SK-N-SH (cell line): ENCODE measurements around the gene ANAPC16. TPM values are rescaled to one million over a fixed set of nuclear protein-coding genes. Genes with fewer than 3 reads are reported as not detected.
A peak's percentile ranks its signal among the peaks of the same experiment; 100 is the strongest.

Experiments
- CTCF ChIA-PET: fragments of 300-600, 350-600 bp; formaldehyde crosslinking; extraction: SDS; loops from one replicate; lab custom pipeline; 2021; lab: Yijun Ruan, JAX
- POLR2A ChIA-PET: fragments of 350-600 bp; sonication (Branson Sonifier 250); formaldehyde crosslinking; extraction: SDS; loops from one replicate; lab custom pipeline; 2020; ENCODE audit warnings: antibody characterized with exemption, inconsistent platforms; lab: Yijun Ruan, JAX
- DNase-seq: peaks from one replicate; pipeline ENCODE4 v3.0.0; 2012
- H2AFZ ChIP-seq: fragments of 200-600 bp; sonication (generic); 2 replicates; pipeline ENCODE4 v1.8.1; 2016; ENCODE audit warnings: antibody characterized with exemption, mild to moderate bottlenecking, low read depth
- H3F3A ChIP-seq: fragments of 200-600 bp; sonication (generic); replicated peaks from 2 replicates; pipeline ENCODE3; 2016; ENCODE audit warnings: antibody characterized with exemption, mild to moderate bottlenecking; ENCODE audit not compliant: insufficient read depth
- H3K27ac ChIP-seq, 2 experiments: fragments of 200-500 bp in 1 of 2; fragments of 200-600 bp in 1 of 2; sonication (Bioruptor generic) in 1 of 2; sonication (generic), shearing (Covaris generic) in 1 of 2; 2 replicates each; pipeline versions ENCODE4 v1.5.1 to v1.6.1; 2014 to 2016; ENCODE audit warnings: low read depth in 2 of 2, inconsistent platforms in 1 of 2, low read length in 1 of 2, mild to moderate bottlenecking in 1 of 2, mixed read lengths in 1 of 2
- H3K27me3 ChIP-seq: fragments of 200-600 bp; sonication (generic), shearing (Covaris generic); 2 replicates; pipeline ENCODE4 v1.6.1; 2016; ENCODE audit warnings: mixed run types; ENCODE audit not compliant: insufficient read depth
- H3K36me3 ChIP-seq, 2 experiments: fragments of 200-500 bp in 1 of 2; fragments of 200-600 bp in 1 of 2; sonication (Bioruptor generic) in 1 of 2; sonication (generic) in 1 of 2; replicated peaks in 1 of 2; 2 replicates each; pipeline versions ENCODE3 to v1.5.1; 2014 to 2016; ENCODE audit warnings: low read length in 1 of 2, mild to moderate bottlenecking in 1 of 2; ENCODE audit not compliant: insufficient read depth in 2 of 2, control insufficient read depth in 1 of 2
- H3K4me1 ChIP-seq, 2 experiments: fragments of 200-500 bp in 1 of 2; fragments of 200-600 bp in 1 of 2; sonication (Bioruptor generic) in 1 of 2; sonication (generic), shearing (Covaris generic) in 1 of 2; 2 replicates each; pipeline versions ENCODE4 v1.5.1 to v1.6.1; 2014 to 2016; ENCODE audit warnings: low read depth in 1 of 2, low read length in 1 of 2, mixed run types in 1 of 2; ENCODE audit not compliant: insufficient read depth in 2 of 2, control insufficient read depth in 1 of 2
- H3K4me2 ChIP-seq: fragments of 200-600 bp; sonication (generic), shearing (Covaris generic); 2 replicates; pipeline ENCODE4 v1.6.1; 2017; ENCODE audit warnings: mixed run types
- H3K4me3 ChIP-seq, 2 experiments: fragments of 200-500 bp in 1 of 2; fragments of 200-600 bp in 1 of 2; sonication (Bioruptor generic) in 1 of 2; sonication (generic), shearing (Covaris generic) in 1 of 2; 2 replicates each; pipeline versions ENCODE4 v1.5.1 to v1.8.1; 2014 to 2016; ENCODE audit warnings: low read depth in 2 of 2, inconsistent platforms in 1 of 2, low read length in 1 of 2, mild to moderate bottlenecking in 1 of 2, mixed read lengths in 1 of 2, moderate library complexity in 1 of 2
- H3K79me2 ChIP-seq: fragments of 200-600 bp; sonication (generic); 2 replicates; pipeline ENCODE4 v1.8.1; 2017; ENCODE audit warnings: mild to moderate bottlenecking; ENCODE audit not compliant: insufficient read depth
- H3K9ac ChIP-seq: fragments of 200-600 bp; sonication (generic); 2 replicates; pipeline ENCODE4 v1.6.1; 2017; ENCODE audit warnings: mixed run types
- H3K9me2 ChIP-seq: fragments of 200-600 bp; sonication (generic); 2 replicates; pipeline ENCODE4 v1.6.1; 2017; ENCODE audit warnings: mixed run types
- H3K9me3 ChIP-seq: fragments of 200-600 bp; sonication (generic); 2 replicates; pipeline ENCODE4 v1.6.1; 2017; ENCODE audit warnings: mixed run types, mild to moderate bottlenecking, moderate library complexity
- H4K20me1 ChIP-seq: fragments of 200-600 bp; sonication (generic); 2 replicates; pipeline ENCODE4 v1.6.1; 2017; ENCODE audit warnings: mild to moderate bottlenecking, mixed run types; ENCODE audit not compliant: insufficient read depth
- CHD2 ChIP-seq: fragments of 150-350 bp; IDR thresholded peaks from 2 replicates; pipeline ENCODE4 v1.6.1; 2018; ENCODE audit warnings: low read length; ENCODE audit not compliant: partially characterized antibody
- ELF1 ChIP-seq: IDR thresholded peaks from 2 replicates; pipeline ENCODE4 v1.4.0; 2012
- EP300 ChIP-seq, 2 experiments: IDR thresholded peaks; 2 replicates each; pipeline versions ENCODE4 v1.4.0 to v1.6.1; 2012; ENCODE audit warnings: borderline replicate concordance in 1 of 2, low read depth in 1 of 2, low read length in 1 of 2
- FOXM1 ChIP-seq: IDR thresholded peaks from 2 replicates; pipeline ENCODE4 v1.4.0; 2012; ENCODE audit warnings: low read depth, mild to moderate bottlenecking
- GABPA ChIP-seq: IDR thresholded peaks from 2 replicates; pipeline ENCODE4 v1.4.0; 2012; ENCODE audit warnings: low read depth, mild to moderate bottlenecking
- GATA2 ChIP-seq: sonication (generic); formaldehyde crosslinking; IDR thresholded peaks from 2 replicates; pipeline ENCODE4 v1.5.0; 2020; ENCODE audit warnings: mild to moderate bottlenecking, missing genetic modification reagents
- JUND ChIP-seq: IDR thresholded peaks from 2 replicates; pipeline ENCODE4 v1.4.0; 2012
- MEF2A ChIP-seq: IDR thresholded peaks from 2 replicates; pipeline ENCODE4 v1.4.0; 2012; ENCODE audit warnings: low read depth, borderline replicate concordance
- MXI1 ChIP-seq: IDR thresholded peaks from 2 replicates; pipeline ENCODE4 v1.6.1; 2012; ENCODE audit warnings: mild to moderate bottlenecking, low read depth, low read length, improper control_type of control experiment
- NFIC ChIP-seq: IDR thresholded peaks from 2 replicates; pipeline ENCODE4 v1.4.0; 2012; ENCODE audit warnings: borderline replicate concordance
- POLR2AphosphoS5 ChIP-seq: IDR thresholded peaks from 2 replicates; pipeline ENCODE4 v1.6.1; 2012; ENCODE audit warnings: low read depth, low read length
- SMC3 ChIP-seq: IDR thresholded peaks from 2 replicates; pipeline ENCODE4 v1.6.1; 2012; ENCODE audit warnings: low read depth, low read length, improper control_type of control experiment
- YY1 ChIP-seq: IDR thresholded peaks from 2 replicates; pipeline ENCODE4 v1.4.0; 2012; ENCODE audit warnings: low read depth, mild to moderate bottlenecking
- WGBS: methylation state at CpG from one replicate; pipeline ENCODE4 v1.1.6; 2017; ENCODE audit warnings: low lambda C conversion rate; 5-methylcytosine and 5-hydroxymethylcytosine counted together
- polyA plus RNA-seq, 3 experiments: library from polyadenylated mRNA; depleted of rRNA; stranded (reverse); fragments of >200 nt; gene quantifications; 2 replicates each; pipeline ENCODE4 v1.2.3, GENCODE V29; 2012
- TF ChIP-seq, protein P1 (sequence below): IDR thresholded peaks from 2 replicates; pipeline ENCODE4 v1.6.1; 2012; ENCODE audit warnings: mild to moderate bottlenecking, low read depth, low read length, moderate library complexity
- TF ChIP-seq, protein P2 (sequence below): IDR thresholded peaks from 2 replicates; pipeline ENCODE4 v1.4.0; 2012; ENCODE audit warnings: low read depth, borderline replicate concordance
- TF ChIP-seq, protein P3 (sequence below): IDR thresholded peaks from 2 replicates; pipeline ENCODE4; 2012
- TF ChIP-seq, protein P4 (sequence below): fragments of 200-600 bp; sonication (generic); IDR thresholded peaks from 2 replicates; pipeline ENCODE4 v1.6.1; 2017; ENCODE audit warnings: antibody characterized with exemption, mild to moderate bottlenecking, moderate library complexity

The ANAPC16 gene
- polyA plus RNA-seq, 1 of the 3 experiments (the other 2 are of a cell fraction), result 45.2 TPM

DNA sequence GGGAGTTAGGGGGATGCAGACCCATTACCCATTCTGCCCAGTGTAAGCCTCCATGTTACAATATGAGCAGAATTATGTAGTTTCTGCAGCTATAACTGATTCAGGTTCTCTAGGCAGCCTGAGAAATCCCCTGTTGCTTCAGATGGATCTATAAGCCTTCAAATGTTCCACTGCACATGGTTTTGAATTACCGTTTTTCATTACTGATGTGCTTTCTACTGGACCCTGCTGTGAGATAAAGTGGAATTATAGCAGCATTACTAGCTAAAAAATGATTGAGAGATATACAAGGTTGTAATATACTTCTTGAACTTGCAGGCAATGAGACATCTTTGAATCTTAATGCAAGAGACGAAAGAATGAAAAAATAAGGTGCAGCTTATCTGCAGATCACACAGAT, 38.4 kb upstream of the ANAPC16 start (continued):
- TF ChIP-seq, protein P1, sequence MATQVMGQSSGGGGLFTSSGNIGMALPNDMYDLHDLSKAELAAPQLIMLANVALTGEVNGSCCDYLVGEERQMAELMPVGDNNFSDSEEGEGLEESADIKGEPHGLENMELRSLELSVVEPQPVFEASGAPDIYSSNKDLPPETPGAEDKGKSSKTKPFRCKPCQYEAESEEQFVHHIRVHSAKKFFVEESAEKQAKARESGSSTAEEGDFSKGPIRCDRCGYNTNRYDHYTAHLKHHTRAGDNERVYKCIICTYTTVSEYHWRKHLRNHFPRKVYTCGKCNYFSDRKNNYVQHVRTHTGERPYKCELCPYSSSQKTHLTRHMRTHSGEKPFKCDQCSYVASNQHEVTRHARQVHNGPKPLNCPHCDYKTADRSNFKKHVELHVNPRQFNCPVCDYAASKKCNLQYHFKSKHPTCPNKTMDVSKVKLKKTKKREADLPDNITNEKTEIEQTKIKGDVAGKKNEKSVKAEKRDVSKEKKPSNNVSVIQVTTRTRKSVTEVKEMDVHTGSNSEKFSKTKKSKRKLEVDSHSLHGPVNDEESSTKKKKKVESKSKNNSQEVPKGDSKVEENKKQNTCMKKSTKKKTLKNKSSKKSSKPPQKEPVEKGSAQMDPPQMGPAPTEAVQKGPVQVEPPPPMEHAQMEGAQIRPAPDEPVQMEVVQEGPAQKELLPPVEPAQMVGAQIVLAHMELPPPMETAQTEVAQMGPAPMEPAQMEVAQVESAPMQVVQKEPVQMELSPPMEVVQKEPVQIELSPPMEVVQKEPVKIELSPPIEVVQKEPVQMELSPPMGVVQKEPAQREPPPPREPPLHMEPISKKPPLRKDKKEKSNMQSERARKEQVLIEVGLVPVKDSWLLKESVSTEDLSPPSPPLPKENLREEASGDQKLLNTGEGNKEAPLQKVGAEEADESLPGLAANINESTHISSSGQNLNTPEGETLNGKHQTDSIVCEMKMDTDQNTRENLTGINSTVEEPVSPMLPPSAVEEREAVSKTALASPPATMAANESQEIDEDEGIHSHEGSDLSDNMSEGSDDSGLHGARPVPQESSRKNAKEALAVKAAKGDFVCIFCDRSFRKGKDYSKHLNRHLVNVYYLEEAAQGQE, result no peak
- TF ChIP-seq EP300 (IDR thresholded peaks at IDR 0.05; ENCODE audit: borderline replicate concordance in 1 of 2, low read depth in 1 of 2, low read length in 1 of 2) (no peak), MEF2A (no peak)

DNA sequence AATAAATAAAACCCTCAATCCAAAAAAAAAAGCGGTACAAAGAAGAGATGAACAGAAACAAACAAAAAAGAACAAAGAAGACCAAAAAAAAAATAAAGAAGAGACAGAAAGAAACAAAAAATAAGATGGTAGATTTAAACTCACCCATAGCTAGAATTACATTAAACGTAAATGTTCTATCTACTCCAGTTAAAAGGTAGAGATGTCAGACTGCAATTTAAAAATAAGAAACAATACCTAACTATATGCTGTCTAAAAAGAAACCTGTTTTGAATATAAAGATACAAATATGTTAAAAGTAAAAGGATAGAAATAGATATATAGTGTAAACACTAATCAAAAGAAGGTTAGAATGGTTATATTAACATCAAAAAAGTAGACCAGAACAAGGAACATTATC, 31.7 kb upstream of the ANAPC16 start:
- Histone ChIP-seq H3K79me2 (no peaks in the 10 kb centered on the region), H3K9ac (no peak overlapping the region), H3K4me3 (no peak overlapping the region), H3K27ac (no peak overlapping the region), H3K4me2 (no peak overlapping the region), H2AFZ (no peak overlapping the region)
- CTCF ChIA-PET, result no interaction called here
- TF ChIP-seq FOXM1 (no peak), SMC3 (no peak), GABPA (no peak), YY1 (no peak), GATA2 (CRISPR knock-in tag) (no peak)
- TF ChIP-seq, all 33 proteins: peak for 0
- H3K27me3 ChIP-seq, result no peaks in the 10 kb centered on the region
- peaks cover 5 to 42% of the 10 kb centered on the region in 2 experiments for H3K36me3 ChIP-seq
- POLR2A ChIA-PET, result interaction anchor here (0.8 kb wide), 1 partner anchor 31 kb away, joined by 3 read pairs; no protein-coding TSS in a partner anchor
- peaks cover 5 to 17% of the 10 kb centered on the region in 2 experiments; a peak in 2 of 4 replicates for H3K4me1 ChIP-seq
- DNase-seq, result no peak
- 0 out of 2 replicates have a peak, but pooled peaks cover 6% of the 10 kb centered on the region for H3K9me3 ChIP-seq
- no peaks in the 10 kb centered on the region for H3K9me2 ChIP-seq
- WGBS, result 99% methylated on average over 2 of the region's 2 CpGs
- no peaks in the 10 kb centered on the region for H4K20me1 ChIP-seq
- H3F3A ChIP-seq, result peaks cover 5% of the 10 kb centered on the region

DNA sequence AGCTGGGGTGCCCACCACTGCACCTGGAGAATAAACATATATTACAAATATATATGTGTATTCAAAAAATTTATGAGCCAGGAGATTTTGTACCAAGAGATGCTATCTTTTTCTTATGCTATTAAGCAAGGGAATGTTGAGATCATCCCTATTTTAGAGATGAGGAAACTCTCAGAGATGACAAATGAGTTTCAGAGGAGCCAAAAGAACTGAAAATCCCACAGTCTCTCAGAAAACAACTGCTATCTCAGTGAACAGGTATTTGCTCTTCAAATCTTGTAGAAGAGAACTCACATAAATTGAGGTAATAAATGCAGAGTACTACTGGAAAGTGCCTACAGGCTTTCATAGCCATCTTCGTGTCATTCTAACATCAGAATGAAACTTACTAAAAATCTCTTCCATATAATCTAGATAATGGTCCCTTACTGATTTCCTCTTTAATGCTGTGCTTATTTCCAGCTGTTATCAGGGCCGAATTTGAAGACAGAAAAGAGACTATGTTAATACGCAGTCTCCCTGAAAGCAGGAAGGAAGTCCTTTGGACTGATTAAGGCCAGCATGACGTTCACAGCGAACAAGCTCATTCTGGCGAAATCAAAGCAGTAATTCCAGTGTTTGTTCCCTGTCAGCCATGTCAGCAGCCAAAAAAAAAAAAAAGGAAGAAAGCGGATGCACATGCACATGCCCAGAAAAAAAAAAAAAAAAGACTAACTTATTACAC, 29.4 kb upstream of the ANAPC16 start:
- Histone ChIP-seq H4K20me1 (no peaks in the 10 kb centered on the region), H3K4me3 (peak overlapping the region; percentile 10 to 13; a peak in 2 of 4 replicates), H3K4me1 (peaks cover 5 to 17% of the 10 kb centered on the region in 2 experiments; a peak in 2 of 4 replicates), H3F3A (peaks cover 5% of the 10 kb centered on the region), H3K9me3 (0 out of 2 replicates have a peak, but pooled peaks cover 6% of the 10 kb centered on the region), H3K4me2 (peak overlapping the region; percentile 23), H3K9ac (peak overlapping the region; percentile 39), H3K27me3 (no peaks in the 10 kb centered on the region), H2AFZ (peak overlapping the region; percentile 77; the same call in 1 of the 2 replicates), H3K9me2 (no peaks in the 10 kb centered on the region), H3K36me3 (peaks cover 5 to 36% of the 10 kb centered on the region in 2 experiments), H3K79me2 (no peaks in the 10 kb centered on the region), H3K27ac (peak overlapping the region; percentile 80 to 86)
- DNase-seq, result peak; percentile 33
- ChIA-PET POLR2A (no interaction called here), CTCF (interaction anchor here (0.6 kb wide), 1 partner anchor 119 kb away, joined by 3 read pairs; no protein-coding TSS in a partner anchor)
- 31% methylated on average over 7 of the region's 7 CpGs for WGBS
- TF ChIP-seq GABPA (no peak), POLR2AphosphoS5 (no peak), ELF1 (no peak), CHD2 (no peak), FOXM1 (no peak), JUND (no peak), SMC3 (0 out of 2 replicates have a peak, but pooled peaks have one; percentile 4), MXI1 (peak; percentile 55; the same call in 1 of the 2 replicates), YY1 (no peak), NFIC (0 out of 2 replicates have a peak, but pooled peaks have one; percentile 9), MEF2A (peak; percentile 61; the same call in 1 of the 2 replicates)
- TF ChIP-seq, protein P2, sequence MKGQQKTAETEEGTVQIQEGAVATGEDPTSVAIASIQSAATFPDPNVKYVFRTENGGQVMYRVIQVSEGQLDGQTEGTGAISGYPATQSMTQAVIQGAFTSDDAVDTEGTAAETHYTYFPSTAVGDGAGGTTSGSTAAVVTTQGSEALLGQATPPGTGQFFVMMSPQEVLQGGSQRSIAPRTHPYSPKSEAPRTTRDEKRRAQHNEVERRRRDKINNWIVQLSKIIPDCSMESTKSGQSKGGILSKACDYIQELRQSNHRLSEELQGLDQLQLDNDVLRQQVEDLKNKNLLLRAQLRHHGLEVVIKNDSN, result no peak
- TF ChIP-seq, protein P3, sequence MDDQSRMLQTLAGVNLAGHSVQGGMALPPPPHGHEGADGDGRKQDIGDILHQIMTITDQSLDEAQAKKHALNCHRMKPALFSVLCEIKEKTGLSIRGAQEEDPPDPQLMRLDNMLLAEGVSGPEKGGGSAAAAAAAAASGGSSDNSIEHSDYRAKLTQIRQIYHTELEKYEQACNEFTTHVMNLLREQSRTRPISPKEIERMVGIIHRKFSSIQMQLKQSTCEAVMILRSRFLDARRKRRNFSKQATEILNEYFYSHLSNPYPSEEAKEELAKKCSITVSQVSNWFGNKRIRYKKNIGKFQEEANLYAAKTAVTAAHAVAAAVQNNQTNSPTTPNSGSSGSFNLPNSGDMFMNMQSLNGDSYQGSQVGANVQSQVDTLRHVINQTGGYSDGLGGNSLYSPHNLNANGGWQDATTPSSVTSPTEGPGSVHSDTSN, result peak; percentile 43; the same call in 1 of the 2 replicates
- TF ChIP-seq, protein P4, sequence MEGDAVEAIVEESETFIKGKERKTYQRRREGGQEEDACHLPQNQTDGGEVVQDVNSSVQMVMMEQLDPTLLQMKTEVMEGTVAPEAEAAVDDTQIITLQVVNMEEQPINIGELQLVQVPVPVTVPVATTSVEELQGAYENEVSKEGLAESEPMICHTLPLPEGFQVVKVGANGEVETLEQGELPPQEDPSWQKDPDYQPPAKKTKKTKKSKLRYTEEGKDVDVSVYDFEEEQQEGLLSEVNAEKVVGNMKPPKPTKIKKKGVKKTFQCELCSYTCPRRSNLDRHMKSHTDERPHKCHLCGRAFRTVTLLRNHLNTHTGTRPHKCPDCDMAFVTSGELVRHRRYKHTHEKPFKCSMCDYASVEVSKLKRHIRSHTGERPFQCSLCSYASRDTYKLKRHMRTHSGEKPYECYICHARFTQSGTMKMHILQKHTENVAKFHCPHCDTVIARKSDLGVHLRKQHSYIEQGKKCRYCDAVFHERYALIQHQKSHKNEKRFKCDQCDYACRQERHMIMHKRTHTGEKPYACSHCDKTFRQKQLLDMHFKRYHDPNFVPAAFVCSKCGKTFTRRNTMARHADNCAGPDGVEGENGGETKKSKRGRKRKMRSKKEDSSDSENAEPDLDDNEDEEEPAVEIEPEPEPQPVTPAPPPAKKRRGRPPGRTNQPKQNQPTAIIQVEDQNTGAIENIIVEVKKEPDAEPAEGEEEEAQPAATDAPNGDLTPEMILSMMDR, result no peak
